Kidney glomerular epithelial cell (primary cell): Measurements from ENCODE around the gene ITPR3.

ENCODE experiments used
- DNase-seq: peaks from one replicate; lab custom pipeline; 2025; lab: John Stamatoyannopoulos, UW

Gene ITPR3

GRCh38 chr6:33686981-33687975, 66.2 kb downstream of the ITPR3 start:
- no peak for DNase-seq

- DNase-seq, result no peak
Observed at GRCh38 chr6:33688006-33688405, 66.9 kb downstream of the ITPR3 start.

- no peak for DNase-seq
Observed at GRCh38 chr6:33688451-33689147, 67.5 kb downstream of the ITPR3 start.

- no peak for DNase-seq
Observed at GRCh38 chr6:33689148-33689494, 68.0 kb downstream of the ITPR3 start.

- DNase-seq, result no peak
Observed at GRCh38 chr6:33689879-33690278, 68.8 kb downstream of the ITPR3 start.

GRCh38 chr6:33690766-33691165, 69.6 kb downstream of the ITPR3 start:
- no peak for DNase-seq

- no peak for DNase-seq
Observed at GRCh38 chr6:33691456-33692077, 70.4 kb downstream of the ITPR3 start.

GRCh38 chr6:33692078-33692759, 71.1 kb downstream of the ITPR3 start:
- DNase-seq, result no peak

GRCh38 chr6:33692760-33693158, 71.6 kb downstream of the ITPR3 start:
- DNase-seq, result no peak

GRCh38 chr6:33693186-33694105, 72.3 kb downstream of the ITPR3 start:
- no peak for DNase-seq

- no peak for DNase-seq
Observed at GRCh38 chr6:33694401-33694931, 73.3 kb downstream of the ITPR3 start.

- no peak for DNase-seq
Observed at GRCh38 chr6:33694977-33695376, 73.9 kb downstream of the ITPR3 start.

- no peak for DNase-seq
Observed at GRCh38 chr6:33695451-33695887, 74.3 kb downstream of the ITPR3 start.

- no peak for DNase-seq
Observed at GRCh38 chr6:33696076-33696475, 75.0 kb downstream of the ITPR3 start.

- no peak for DNase-seq
Observed at GRCh38 chr6:33696548-33697518, 75.7 kb downstream of the ITPR3 start.

- DNase-seq, result no peak
Observed at GRCh38 chr6:33697845-33698244, 76.7 kb downstream of the ITPR3 start.

GRCh38 chr6:33698494-33698893, 77.4 kb downstream of the ITPR3 start:
- DNase-seq, result no peak

GRCh38 chr6:33699131-33699530, 78.0 kb downstream of the ITPR3 start:
- DNase-seq, result no peak

GRCh38 chr6:33699739-33700138, 78.6 kb downstream of the ITPR3 start:
- DNase-seq, result no peak
